ENCODE data around the gene MIEN1.

MIEN1 gene

DNA sequence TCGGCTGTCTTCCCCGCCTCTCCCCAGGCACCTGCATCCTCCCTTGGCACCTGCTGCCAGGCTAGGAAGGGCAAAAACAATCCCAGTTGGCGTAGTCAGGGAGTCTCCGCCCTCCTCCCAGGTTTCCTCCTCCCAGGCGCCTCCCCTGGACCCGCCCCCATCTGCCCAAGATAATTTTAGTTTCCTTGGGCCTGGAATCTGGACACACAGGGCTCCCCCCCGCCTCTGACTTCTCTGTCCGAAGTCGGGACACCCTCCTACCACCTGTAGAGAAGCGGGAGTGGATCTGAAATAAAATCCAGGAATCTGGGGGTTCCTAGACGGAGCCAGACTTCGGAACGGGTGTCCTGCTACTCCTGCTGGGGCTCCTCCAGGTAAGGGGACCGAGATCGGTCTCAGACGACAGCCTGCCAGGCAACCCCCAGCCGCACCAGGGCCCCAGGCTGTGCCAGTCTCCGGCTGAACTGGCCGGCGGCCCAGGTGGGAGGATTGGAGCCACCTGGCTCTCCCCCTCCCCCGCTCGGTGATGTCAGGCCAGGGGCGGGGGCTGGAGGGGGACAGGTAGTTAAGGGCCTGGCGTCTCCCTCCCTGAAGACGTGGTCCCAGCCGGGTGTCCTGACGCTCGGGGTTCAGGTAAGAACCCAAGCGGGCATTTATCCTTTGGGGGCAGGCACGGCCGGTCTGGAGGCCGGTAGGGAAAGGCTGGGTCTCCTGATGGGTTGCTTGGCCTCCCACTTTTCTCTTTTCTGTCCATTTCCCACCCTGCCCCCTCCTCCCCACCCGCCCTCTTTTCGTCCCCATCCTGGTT lies 7.6 kb upstream of the MIEN1 start, which contains the start of gene GRB7:
Gene GRB7, plus strand, starts transcription at position 179 of the 808 bp plus-strand sequence. CDS start 4,364 bp downstream, outside the sequence.
- intact Hi-C loops (cut with DNase I; ENCODE audit: low total_unique reads), result no loop called here
- TF ChIP-seq, protein P1, sequence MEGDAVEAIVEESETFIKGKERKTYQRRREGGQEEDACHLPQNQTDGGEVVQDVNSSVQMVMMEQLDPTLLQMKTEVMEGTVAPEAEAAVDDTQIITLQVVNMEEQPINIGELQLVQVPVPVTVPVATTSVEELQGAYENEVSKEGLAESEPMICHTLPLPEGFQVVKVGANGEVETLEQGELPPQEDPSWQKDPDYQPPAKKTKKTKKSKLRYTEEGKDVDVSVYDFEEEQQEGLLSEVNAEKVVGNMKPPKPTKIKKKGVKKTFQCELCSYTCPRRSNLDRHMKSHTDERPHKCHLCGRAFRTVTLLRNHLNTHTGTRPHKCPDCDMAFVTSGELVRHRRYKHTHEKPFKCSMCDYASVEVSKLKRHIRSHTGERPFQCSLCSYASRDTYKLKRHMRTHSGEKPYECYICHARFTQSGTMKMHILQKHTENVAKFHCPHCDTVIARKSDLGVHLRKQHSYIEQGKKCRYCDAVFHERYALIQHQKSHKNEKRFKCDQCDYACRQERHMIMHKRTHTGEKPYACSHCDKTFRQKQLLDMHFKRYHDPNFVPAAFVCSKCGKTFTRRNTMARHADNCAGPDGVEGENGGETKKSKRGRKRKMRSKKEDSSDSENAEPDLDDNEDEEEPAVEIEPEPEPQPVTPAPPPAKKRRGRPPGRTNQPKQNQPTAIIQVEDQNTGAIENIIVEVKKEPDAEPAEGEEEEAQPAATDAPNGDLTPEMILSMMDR (IDR thresholded peaks at IDR 0.05), result no peak
- H3K27me3 ChIP-seq, result peaks cover 11 to 74% of the 10 kb centered on the region in 2 donors
- no peak for DNase-seq
- no peaks in the 10 kb centered on the region for H3K9me3 ChIP-seq
- H3K36me3 ChIP-seq, result peaks cover 0 to 7% (median 0%) of the 10 kb centered on the region in 3 donors
- peaks cover 6 to 38% (median 27%) of the 10 kb centered on the region in 4 donors for H3K4me1 ChIP-seq
- no peak within 1 kb of the TSS for H3K27ac ChIP-seq
- peak within 1 kb of the TSS; percentile 14 to 29 for H3K4me3 ChIP-seq

- H3K27ac ChIP-seq, result no peak overlapping the region
- peaks cover 11 to 68% of the 10 kb centered on the region in 2 donors for H3K27me3 ChIP-seq
- no peaks in the 10 kb centered on the region for H3K9me3 ChIP-seq
- intact Hi-C loops (cut with DNase I; ENCODE audit: low total_unique reads), result no loop called here
- peaks cover 6 to 38% (median 27%) of the 10 kb centered on the region in 4 donors for H3K4me1 ChIP-seq
- no peak for DNase-seq
- TF ChIP-seq, protein P1 (IDR thresholded peaks at IDR 0.05), result no peak
- H3K4me3 ChIP-seq, result no peak overlapping the region
- peaks cover 0 to under 1% (median 0%) of the 10 kb centered on the region in 3 donors for H3K36me3 ChIP-seq
Observed at GRCh38 chr17:39737206-39737759, 7.0 kb upstream of the MIEN1 start.

DNA sequence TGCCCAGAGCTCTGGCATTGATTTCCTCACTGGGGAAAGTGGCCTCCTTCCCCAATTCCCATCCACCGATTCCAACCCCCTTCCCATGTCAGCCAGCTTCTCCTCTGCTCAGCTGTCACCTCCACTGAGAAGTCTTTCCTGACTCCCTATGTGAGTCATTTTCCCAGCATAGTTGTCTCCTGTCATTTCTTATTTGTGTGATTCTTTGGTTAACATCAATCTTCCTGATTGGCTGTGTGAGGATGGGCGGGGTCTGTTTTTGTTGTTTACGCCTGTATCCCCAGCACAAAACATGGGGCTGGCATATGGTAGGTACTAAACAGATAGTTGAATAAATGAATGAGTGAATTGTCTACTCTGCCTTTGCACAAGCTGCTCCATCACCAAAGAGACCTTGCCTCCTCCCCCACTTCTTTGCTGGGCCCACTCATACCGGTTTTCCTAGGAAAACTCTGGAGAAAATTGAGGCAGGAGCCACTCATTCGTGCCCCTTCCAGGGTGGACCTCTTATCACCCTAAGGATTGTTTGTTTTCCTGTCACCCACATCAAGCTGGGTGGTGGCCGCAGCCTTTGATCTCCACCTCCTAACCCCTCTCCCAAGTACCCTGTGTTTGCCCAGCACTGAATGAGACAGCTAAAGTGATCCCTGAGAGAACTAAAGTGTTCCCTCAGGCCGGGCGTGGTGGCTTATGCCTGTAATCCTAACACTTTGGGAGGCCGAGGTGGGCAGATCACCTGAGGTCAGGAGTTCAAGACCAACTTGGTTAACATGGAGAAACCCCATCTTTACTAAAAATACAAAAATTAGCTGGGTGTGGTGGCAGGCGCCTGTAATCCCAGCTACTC lies 6.2 kb upstream of the MIEN1 start:
- Histone ChIP-seq H3K36me3 (no peaks in the 10 kb centered on the region), H3K27ac (no peak overlapping the region), H3K4me1 (peaks cover 6 to 34% (median 27%) of the 10 kb centered on the region in 4 donors), H3K9me3 (no peaks in the 10 kb centered on the region), H3K4me3 (no peak overlapping the region), H3K27me3 (peaks cover 11 to 60% of the 10 kb centered on the region in 2 donors)
- TF ChIP-seq, protein P1 (IDR thresholded peaks at IDR 0.05), result no peak
- intact Hi-C loops (cut with DNase I; ENCODE audit: low total_unique reads), result no loop called here
- no peak for DNase-seq

DNA sequence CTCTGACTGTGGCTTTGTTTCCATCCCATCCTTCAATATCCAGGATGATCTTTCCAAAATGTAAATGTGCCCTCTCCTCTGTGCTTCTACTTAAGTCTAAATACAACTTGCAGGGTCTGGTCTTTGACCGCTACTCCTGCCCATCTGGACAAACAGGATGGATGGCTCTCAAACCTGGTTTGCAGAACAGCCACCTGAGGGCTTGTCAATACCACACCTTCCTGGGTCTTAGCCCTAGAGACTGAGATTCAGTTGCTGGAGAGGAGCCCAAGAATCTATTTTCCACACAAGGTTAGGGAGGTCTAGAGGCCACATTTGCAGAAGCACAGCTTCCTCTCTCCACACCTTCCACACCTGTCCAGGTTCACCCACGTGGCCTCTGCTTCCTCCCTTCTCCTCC lies 5.5 kb upstream of the MIEN1 start:
- H3K27ac ChIP-seq, result no peak overlapping the region
- H3K4me1 ChIP-seq, result peaks cover 6 to 30% (median 25%) of the 10 kb centered on the region in 4 donors
- H3K27me3 ChIP-seq, result peaks cover 11 to 54% of the 10 kb centered on the region in 2 donors
- DNase-seq, result no peak
- intact Hi-C loops (cut with DNase I; ENCODE audit: low total_unique reads), result no loop called here
- H3K36me3 ChIP-seq, result no peaks in the 10 kb centered on the region
- TF ChIP-seq, protein P1 (IDR thresholded peaks at IDR 0.05), result no peak
- no peak overlapping the region for H3K4me3 ChIP-seq
- H3K9me3 ChIP-seq, result no peaks in the 10 kb centered on the region

DNA sequence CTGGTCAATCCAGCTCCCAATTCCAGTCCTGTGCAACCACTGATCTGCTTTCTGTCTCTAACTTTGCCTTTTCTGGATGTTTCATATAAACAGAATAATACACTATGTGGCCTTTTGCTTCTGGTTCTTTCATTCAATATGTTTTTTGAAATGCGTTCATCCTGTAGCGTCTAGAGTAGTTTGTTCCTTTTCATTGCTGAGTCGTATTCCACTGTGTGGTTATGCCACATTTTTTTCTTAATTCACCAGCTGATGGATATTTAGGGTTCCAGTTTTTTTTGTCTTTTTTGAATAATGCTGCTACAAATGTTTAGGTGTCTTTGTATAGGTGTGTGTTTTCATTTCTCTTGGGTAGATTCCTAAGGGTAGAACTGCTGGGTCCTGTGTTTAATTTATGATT lies 2.3 kb upstream of the MIEN1 start:
- TF ChIP-seq, protein P1 (IDR thresholded peaks at IDR 0.05), result no peak
- Histone ChIP-seq H3K4me3 (no peak overlapping the region), H3K27ac (no peak overlapping the region), H3K36me3 (peaks cover 0 to 17% (median 12%) of the 10 kb centered on the region in 3 donors), H3K4me1 (peaks cover 0 to 20% (median 11%) of the 10 kb centered on the region in 4 donors), H3K27me3 (peaks cover 3 to 21% of the 10 kb centered on the region in 2 donors), H3K9me3 (no peaks in the 10 kb centered on the region)
- intact Hi-C loops (cut with DNase I; ENCODE audit: low total_unique reads), result loop anchor here (2.0 to 5.0 kb wide), 2 partner anchors 20 to 110 kb away; no protein-coding TSS in a partner anchor
- no peak for DNase-seq

Measured in tibial artery (tissue), 4 donors.